Measurements from ENCODE around the gene PXMP2.

The PXMP2 gene

DNA sequence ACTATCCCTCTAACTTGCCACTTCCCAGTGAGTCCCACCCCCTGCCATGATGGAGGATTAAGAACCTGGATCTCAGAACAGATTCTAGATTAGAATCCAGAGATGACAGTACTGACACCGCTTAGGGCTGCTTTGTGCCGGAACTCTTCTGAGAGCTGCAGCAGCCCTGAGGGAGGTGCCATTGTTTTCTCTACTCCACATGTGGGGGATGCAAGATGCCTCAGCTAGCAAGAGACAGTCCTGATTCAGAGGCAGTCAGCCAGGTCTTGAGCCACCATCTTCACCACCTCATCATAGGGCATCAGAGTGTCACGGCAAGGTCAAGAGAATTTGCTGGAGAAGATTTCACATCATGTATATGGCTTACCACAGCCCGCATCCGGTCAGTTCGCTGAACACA, 19.9 kb downstream of the PXMP2 start:
- Histone ChIP-seq H3K36me3 (ENCODE audit: control insufficient read depth, insufficient read depth, low read length) (peaks cover 3% of the 10 kb centered on the region), H3K9me3 (ENCODE audit: control insufficient read depth, insufficient read depth, low read length) (no peaks in the 10 kb centered on the region), H3K9ac (ENCODE audit: low read depth, low read length) (no peak overlapping the region), H3K4me3 (ENCODE audit: low read depth, low read length) (no peak overlapping the region), H3K27me3 (ENCODE audit: control insufficient read depth, insufficient read depth, low read length) (no peaks in the 10 kb centered on the region), H3K4me1 (ENCODE audit: control insufficient read depth, insufficient read depth, low read length) (no peaks in the 10 kb centered on the region)

DNA sequence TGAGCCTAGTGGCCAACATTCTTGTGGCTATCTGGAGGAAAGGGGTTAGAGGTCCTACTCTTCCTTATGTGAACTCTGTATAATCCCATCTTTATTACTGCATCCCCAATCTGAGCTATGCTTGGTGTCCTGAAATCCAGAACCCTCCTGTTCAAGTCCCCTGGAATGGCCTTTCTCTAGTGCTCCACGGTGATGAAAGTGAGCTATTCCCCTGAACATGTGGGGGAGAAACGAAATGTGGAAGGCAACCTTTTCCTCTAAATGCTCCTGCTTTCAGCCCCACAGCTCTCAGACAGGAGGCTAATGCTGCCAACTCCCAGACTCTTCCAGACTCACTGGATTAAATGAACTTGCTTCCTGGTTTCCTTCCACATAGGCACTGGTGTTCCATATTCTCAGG, 20.8 kb downstream of the PXMP2 start:
- Histone ChIP-seq H3K4me1 (ENCODE audit: control insufficient read depth, insufficient read depth, low read length) (no peaks in the 10 kb centered on the region), H3K9me3 (ENCODE audit: control insufficient read depth, insufficient read depth, low read length) (no peaks in the 10 kb centered on the region), H3K27me3 (ENCODE audit: control insufficient read depth, insufficient read depth, low read length) (no peaks in the 10 kb centered on the region), H3K36me3 (ENCODE audit: control insufficient read depth, insufficient read depth, low read length) (peaks cover 3% of the 10 kb centered on the region), H3K4me3 (ENCODE audit: low read depth, low read length) (no peak overlapping the region), H3K9ac (ENCODE audit: low read depth, low read length) (no peak overlapping the region)

DNA sequence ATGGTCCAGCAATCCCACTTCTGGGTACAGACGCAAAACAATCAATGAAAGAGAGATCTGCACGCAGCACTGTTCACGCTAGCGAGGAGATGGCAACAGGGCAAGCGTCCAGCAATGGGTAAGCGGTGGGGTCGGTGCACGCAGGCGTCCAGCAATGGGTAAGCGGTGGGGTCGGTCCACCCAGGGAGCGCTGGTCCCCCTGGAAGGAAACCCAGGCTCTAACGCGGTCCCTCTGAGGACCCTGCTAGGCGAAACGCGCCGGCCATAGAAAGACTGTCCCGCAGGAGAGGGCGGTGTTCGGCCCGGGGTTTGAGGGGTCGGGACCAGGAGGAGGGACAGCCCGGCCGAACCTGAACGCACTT, 22.6 kb downstream of the PXMP2 start:
- Histone ChIP-seq H3K4me1 (ENCODE audit: control insufficient read depth, insufficient read depth, low read length) (no peaks in the 10 kb centered on the region), H3K9ac (ENCODE audit: low read depth, low read length) (peak overlapping the region; percentile 73), H3K4me3 (ENCODE audit: low read depth, low read length) (peak overlapping the region; percentile 70), H3K27me3 (ENCODE audit: control insufficient read depth, insufficient read depth, low read length) (no peaks in the 10 kb centered on the region), H3K9me3 (ENCODE audit: control insufficient read depth, insufficient read depth, low read length) (no peaks in the 10 kb centered on the region), H3K36me3 (ENCODE audit: control insufficient read depth, insufficient read depth, low read length) (peaks cover 8% of the 10 kb centered on the region)

- Histone ChIP-seq H3K36me3 (ENCODE audit: control insufficient read depth, insufficient read depth, low read length) (peaks cover 9% of the 10 kb centered on the region), H3K9ac (ENCODE audit: low read depth, low read length) (peak within 1 kb of the TSS; percentile 73), H3K27me3 (ENCODE audit: control insufficient read depth, insufficient read depth, low read length) (no peaks in the 10 kb centered on the region), H3K4me1 (ENCODE audit: control insufficient read depth, insufficient read depth, low read length) (no peaks in the 10 kb centered on the region), H3K9me3 (ENCODE audit: control insufficient read depth, insufficient read depth, low read length) (no peaks in the 10 kb centered on the region), H3K4me3 (ENCODE audit: low read depth, low read length) (peak within 1 kb of the TSS; percentile 70)
Observed at GRCh38 chr12:132710405-132711079, 23.2 kb downstream of the PXMP2 start, which contains the start of gene PGAM5. Gene PGAM5 (plus strand): TSS chr12:132710842. CDS start chr12:132710877, 35 bp downstream.

- no peaks in the 10 kb centered on the region for H3K27me3 ChIP-seq (ENCODE audit: control insufficient read depth, insufficient read depth, low read length)
- H3K4me1 ChIP-seq (ENCODE audit: control insufficient read depth, insufficient read depth, low read length) = no peaks in the 10 kb centered on the region
- no peaks in the 10 kb centered on the region for H3K9me3 ChIP-seq (ENCODE audit: control insufficient read depth, insufficient read depth, low read length)
- peak overlapping the region; percentile 70 for H3K4me3 ChIP-seq (ENCODE audit: low read depth, low read length)
- peak overlapping the region; percentile 60 for H3K9ac ChIP-seq (ENCODE audit: low read depth, low read length)
- peaks cover 9% of the 10 kb centered on the region for H3K36me3 ChIP-seq (ENCODE audit: control insufficient read depth, insufficient read depth, low read length)
Observed at GRCh38 chr12:132711080-132711843, 23.9 kb downstream of the PXMP2 start.

DNA sequence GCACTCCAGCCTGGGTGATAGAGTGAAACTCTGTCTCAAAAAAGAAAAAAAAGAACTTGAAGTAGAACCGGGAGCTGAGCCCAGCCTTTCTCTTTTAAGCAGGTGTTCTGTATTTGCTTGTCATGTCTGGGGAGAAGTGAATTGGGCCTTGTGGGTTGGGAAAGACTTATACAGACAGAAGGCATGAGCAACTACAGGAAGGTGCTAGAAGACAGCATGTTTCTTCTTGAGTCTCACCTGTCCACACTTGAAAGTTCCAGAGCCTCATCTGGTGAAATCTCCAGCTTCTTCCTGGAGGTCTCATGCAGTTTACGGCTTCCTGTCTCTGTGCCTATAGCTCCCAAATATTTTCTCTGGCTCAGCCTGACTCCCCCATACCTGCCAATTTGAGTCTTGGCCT, 25.7 kb downstream of the PXMP2 start:
- Histone ChIP-seq H3K9ac (ENCODE audit: low read depth, low read length) (no peak overlapping the region), H3K27me3 (ENCODE audit: control insufficient read depth, insufficient read depth, low read length) (no peaks in the 10 kb centered on the region)

GRCh38 chr12:132715874-132716273, 28.5 kb downstream of the PXMP2 start:
- Histone ChIP-seq H3K4me3 (ENCODE audit: low read depth, low read length) (no peak overlapping the region), H3K9ac (ENCODE audit: low read depth, low read length) (no peak overlapping the region), H3K9me3 (ENCODE audit: control insufficient read depth, insufficient read depth, low read length) (no peaks in the 10 kb centered on the region), H3K27me3 (ENCODE audit: control insufficient read depth, insufficient read depth, low read length) (no peaks in the 10 kb centered on the region), H3K4me1 (ENCODE audit: control insufficient read depth, insufficient read depth, low read length) (no peaks in the 10 kb centered on the region), H3K36me3 (ENCODE audit: control insufficient read depth, insufficient read depth, low read length) (peaks cover 42% of the 10 kb centered on the region)

More for the DNA sequence above, 25.7 kb downstream of the PXMP2 start:
- no peaks in the 10 kb centered on the region for H3K9me3 ChIP-seq (ENCODE audit: control insufficient read depth, insufficient read depth, low read length)
- no peaks in the 10 kb centered on the region for H3K4me1 ChIP-seq (ENCODE audit: control insufficient read depth, insufficient read depth, low read length)
- H3K4me3 ChIP-seq (ENCODE audit: low read depth, low read length) = no peak overlapping the region
- peaks cover 24% of the 10 kb centered on the region for H3K36me3 ChIP-seq (ENCODE audit: control insufficient read depth, insufficient read depth, low read length)

GRCh38 chr12:132716356-132716755, 29.0 kb downstream of the PXMP2 start:
- Histone ChIP-seq H3K9me3 (ENCODE audit: control insufficient read depth, insufficient read depth, low read length) (no peaks in the 10 kb centered on the region), H3K27me3 (ENCODE audit: control insufficient read depth, insufficient read depth, low read length) (no peaks in the 10 kb centered on the region), H3K36me3 (ENCODE audit: control insufficient read depth, insufficient read depth, low read length) (peaks cover 44% of the 10 kb centered on the region), H3K4me3 (ENCODE audit: low read depth, low read length) (no peak overlapping the region), H3K4me1 (ENCODE audit: control insufficient read depth, insufficient read depth, low read length) (no peaks in the 10 kb centered on the region), H3K9ac (ENCODE audit: low read depth, low read length) (no peak overlapping the region)

- H3K9ac ChIP-seq (ENCODE audit: low read depth, low read length) = no peak overlapping the region
- no peaks in the 10 kb centered on the region for H3K4me1 ChIP-seq (ENCODE audit: control insufficient read depth, insufficient read depth, low read length)
- peaks cover 49% of the 10 kb centered on the region for H3K36me3 ChIP-seq (ENCODE audit: control insufficient read depth, insufficient read depth, low read length)
- no peak overlapping the region for H3K4me3 ChIP-seq (ENCODE audit: low read depth, low read length)
- no peaks in the 10 kb centered on the region for H3K9me3 ChIP-seq (ENCODE audit: control insufficient read depth, insufficient read depth, low read length)
- no peaks in the 10 kb centered on the region for H3K27me3 ChIP-seq (ENCODE audit: control insufficient read depth, insufficient read depth, low read length)
Observed at GRCh38 chr12:132717011-132717410, 29.6 kb downstream of the PXMP2 start.

GRCh38 chr12:132717531-132718387, 30.4 kb downstream of the PXMP2 start:
- peaks cover 49% of the 10 kb centered on the region for H3K36me3 ChIP-seq (ENCODE audit: control insufficient read depth, insufficient read depth, low read length)

GRCh38 chr12:132718644-132719043, 31.3 kb downstream of the PXMP2 start:
- H3K36me3 ChIP-seq (ENCODE audit: control insufficient read depth, insufficient read depth, low read length) = peaks cover 57% of the 10 kb centered on the region

More at GRCh38 chr12:132717531-132718387, 30.4 kb downstream of the PXMP2 start:
- H3K4me3 ChIP-seq (ENCODE audit: low read depth, low read length) = no peak overlapping the region
- no peaks in the 10 kb centered on the region for H3K4me1 ChIP-seq (ENCODE audit: control insufficient read depth, insufficient read depth, low read length)
- H3K9me3 ChIP-seq (ENCODE audit: control insufficient read depth, insufficient read depth, low read length) = no peaks in the 10 kb centered on the region
- H3K9ac ChIP-seq (ENCODE audit: low read depth, low read length) = no peak overlapping the region
- H3K27me3 ChIP-seq (ENCODE audit: control insufficient read depth, insufficient read depth, low read length) = no peaks in the 10 kb centered on the region

More at GRCh38 chr12:132718644-132719043, 31.3 kb downstream of the PXMP2 start:
- Histone ChIP-seq H3K27me3 (ENCODE audit: control insufficient read depth, insufficient read depth, low read length) (no peaks in the 10 kb centered on the region), H3K9me3 (ENCODE audit: control insufficient read depth, insufficient read depth, low read length) (no peaks in the 10 kb centered on the region), H3K4me1 (ENCODE audit: control insufficient read depth, insufficient read depth, low read length) (no peaks in the 10 kb centered on the region), H3K9ac (ENCODE audit: low read depth, low read length) (no peak overlapping the region), H3K4me3 (ENCODE audit: low read depth, low read length) (no peak overlapping the region)

Measured in iPS-15b (cell line).